ENCODE data around the gene MYL6. TPM values are rescaled to one million over a fixed set of nuclear protein-coding genes. Genes with fewer than 3 reads are reported as not detected.

Gene MYL6
- total RNA-seq, 1 experiment from 2014 or later, result 716 TPM

DNA sequence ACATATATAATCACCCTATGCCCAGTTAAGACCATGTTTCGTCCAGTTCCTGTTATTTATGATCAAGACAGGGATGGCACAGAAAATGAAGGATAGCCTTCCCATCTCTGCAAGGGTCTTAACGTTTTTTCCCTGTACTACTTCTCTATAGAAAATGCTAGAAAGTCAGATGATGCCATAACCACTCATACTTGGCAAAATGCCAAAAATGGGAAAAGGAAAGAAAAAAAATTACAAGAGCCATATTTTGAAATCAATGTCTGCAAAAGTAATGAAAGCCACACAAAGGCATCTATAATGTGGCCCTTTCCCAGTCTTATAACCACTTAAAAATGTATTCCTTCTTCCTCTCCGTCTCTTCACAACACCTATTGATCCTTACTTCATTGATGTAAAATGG is 7.6 kb upstream of the MYL6 start:
- Mint-ChIP-seq H3K4me1 (ENCODE audit: insufficient read depth, unreplicated experiment) (peaks cover 24% of the 10 kb centered on the region), H3K36me3 (ENCODE audit: insufficient read depth, unreplicated experiment) (peaks cover 13% of the 10 kb centered on the region), H3K4me3 (ENCODE audit: unreplicated experiment) (peak overlapping the region; percentile 75), H3K9me3 (ENCODE audit: unreplicated experiment) (no peaks in the 10 kb centered on the region), H3K27me3 (ENCODE audit: insufficient read depth, unreplicated experiment) (no peaks in the 10 kb centered on the region), H3K27ac (ENCODE audit: low read depth, unreplicated experiment) (no peak overlapping the region)
- POLR2A ChIA-PET, result interaction anchor here (0.6 to 3.0 kb wide), 5 partner anchors 8 to 467 kb away, joined by 3 to 28 read pairs (median 7); partner anchors contain the start of genes ESYT1, MYL6 and ZC3H10
- DNase-seq (ENCODE audit: unreplicated experiment), result peak; percentile 40
- intact Hi-C loops (cut with micrococcal nuclease), result loop anchor here (2.0 to 5.0 kb wide), 2 partner anchors 22 to 33 kb away; partner anchors contain the start of genes ESYT1, RPL41 and ZC3H10
- CTCF ChIA-PET, result interaction anchor here (0.6 to 3.3 kb wide), 4 partner anchors 32 to 104 kb away, joined by 3 to 19 read pairs (median 4); partner anchors contain the start of gene ZC3H10
- TF ChIP-seq, protein P1, sequence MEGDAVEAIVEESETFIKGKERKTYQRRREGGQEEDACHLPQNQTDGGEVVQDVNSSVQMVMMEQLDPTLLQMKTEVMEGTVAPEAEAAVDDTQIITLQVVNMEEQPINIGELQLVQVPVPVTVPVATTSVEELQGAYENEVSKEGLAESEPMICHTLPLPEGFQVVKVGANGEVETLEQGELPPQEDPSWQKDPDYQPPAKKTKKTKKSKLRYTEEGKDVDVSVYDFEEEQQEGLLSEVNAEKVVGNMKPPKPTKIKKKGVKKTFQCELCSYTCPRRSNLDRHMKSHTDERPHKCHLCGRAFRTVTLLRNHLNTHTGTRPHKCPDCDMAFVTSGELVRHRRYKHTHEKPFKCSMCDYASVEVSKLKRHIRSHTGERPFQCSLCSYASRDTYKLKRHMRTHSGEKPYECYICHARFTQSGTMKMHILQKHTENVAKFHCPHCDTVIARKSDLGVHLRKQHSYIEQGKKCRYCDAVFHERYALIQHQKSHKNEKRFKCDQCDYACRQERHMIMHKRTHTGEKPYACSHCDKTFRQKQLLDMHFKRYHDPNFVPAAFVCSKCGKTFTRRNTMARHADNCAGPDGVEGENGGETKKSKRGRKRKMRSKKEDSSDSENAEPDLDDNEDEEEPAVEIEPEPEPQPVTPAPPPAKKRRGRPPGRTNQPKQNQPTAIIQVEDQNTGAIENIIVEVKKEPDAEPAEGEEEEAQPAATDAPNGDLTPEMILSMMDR (IDR thresholded peaks at IDR 0.05; ENCODE audit: unreplicated experiment), result no peak
- BruUV-seq (replicated peaks), result no TSS peak

DNA sequence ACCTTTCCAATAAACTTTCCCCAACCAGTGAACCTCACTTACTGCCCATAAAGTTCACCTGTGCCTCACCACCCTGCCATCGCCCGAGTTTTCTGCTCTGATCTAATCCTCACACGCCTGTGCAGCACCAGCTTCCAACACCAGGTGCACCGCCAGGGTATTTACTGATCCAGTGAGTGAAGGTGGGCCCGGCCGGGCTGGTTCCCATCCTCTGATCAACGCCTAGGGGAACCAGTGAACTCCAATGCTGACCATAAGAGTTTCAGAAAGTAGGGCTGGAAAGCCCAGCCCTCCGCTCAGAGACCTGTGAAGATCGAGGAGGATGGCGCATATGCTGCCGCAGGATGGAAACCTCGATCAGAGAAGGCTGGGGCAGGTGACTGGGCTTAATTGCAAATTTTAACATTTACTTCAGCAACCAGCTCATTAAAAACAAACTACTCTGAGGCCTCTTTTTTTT is 6.5 kb upstream of the MYL6 start:
- BruUV-seq (replicated peaks), result TSS peak; percentile 85
- H3K36me3 Mint-ChIP-seq (ENCODE audit: insufficient read depth, unreplicated experiment), result peaks cover 16% of the 10 kb centered on the region
- peak overlapping the region; percentile 75 for H3K4me3 Mint-ChIP-seq (ENCODE audit: unreplicated experiment)
- ChIA-PET CTCF (interaction anchor here (0.7 to 1.3 kb wide), 5 partner anchors 10 to 414 kb away, joined by 3 to 5 read pairs (median 3); no protein-coding TSS in a partner anchor), POLR2A (interaction anchor here (0.5 to 3.0 kb wide), 13 partner anchors 9 to 208 kb away, joined by 3 to 39 read pairs (median 5); partner anchors contain the start of genes ESYT1, SMARCC2, STAT2 and ZC3H10)
- TF ChIP-seq, protein P1 (IDR thresholded peaks at IDR 0.05; ENCODE audit: unreplicated experiment), result no peak
- peaks cover 21% of the 10 kb centered on the region for H3K4me1 Mint-ChIP-seq (ENCODE audit: insufficient read depth, unreplicated experiment)
- intact Hi-C loops (cut with micrococcal nuclease), result loop anchor here (2.0 to 5.0 kb wide), 2 partner anchors 23 to 34 kb away; partner anchors contain the start of genes ESYT1, RPL41 and ZC3H10
- H3K27ac Mint-ChIP-seq (ENCODE audit: low read depth, unreplicated experiment), result peak overlapping the region; percentile 62
- DNase-seq (ENCODE audit: unreplicated experiment), result peak; percentile 69
- H3K27me3 Mint-ChIP-seq (ENCODE audit: insufficient read depth, unreplicated experiment), result no peaks in the 10 kb centered on the region
- H3K9me3 Mint-ChIP-seq (ENCODE audit: unreplicated experiment), result no peaks in the 10 kb centered on the region

DNA sequence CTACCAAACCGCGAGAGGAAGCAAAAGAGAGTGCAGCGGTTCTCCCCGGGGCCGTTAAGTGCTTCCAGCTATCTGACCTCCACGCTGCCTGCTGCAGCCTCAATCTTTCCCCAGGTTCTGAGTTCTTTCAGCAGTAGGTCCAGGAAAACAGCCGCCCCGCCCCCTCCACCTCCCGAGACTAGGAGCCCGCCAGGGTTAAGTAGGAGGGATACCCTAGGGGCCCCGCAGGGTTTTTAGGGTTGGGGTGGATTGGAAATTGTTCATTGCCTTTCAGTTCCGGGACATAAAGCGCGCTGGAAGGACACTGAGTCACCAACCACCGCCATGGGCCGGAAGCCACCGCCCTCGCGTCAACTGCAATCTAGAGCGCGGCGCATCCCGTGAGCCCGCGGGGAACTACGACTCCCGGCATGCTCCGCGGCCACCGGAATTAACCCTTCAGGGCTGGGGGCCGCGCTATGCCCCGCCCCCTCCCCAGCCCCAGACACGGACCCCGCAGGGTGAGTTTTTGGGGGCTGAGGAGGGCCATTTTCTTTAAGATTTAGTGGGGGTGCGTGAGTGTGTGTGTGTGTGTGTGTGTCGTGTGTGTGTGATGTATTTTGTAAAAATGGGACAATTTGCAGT is 5.9 kb upstream of the MYL6 start, which contains the start of gene MYL6B:
TSS of gene MYL6B (plus strand) at position 456 of the 624 bp plus-strand sequence. CDS start 1,332 bp downstream, outside the sequence.
- Mint-ChIP-seq H3K36me3 (ENCODE audit: insufficient read depth, unreplicated experiment) (peaks cover 16% of the 10 kb centered on the region), H3K9me3 (ENCODE audit: unreplicated experiment) (no peaks in the 10 kb centered on the region), H3K27ac (ENCODE audit: low read depth, unreplicated experiment) (peak within 1 kb of the TSS; percentile 62), H3K27me3 (ENCODE audit: insufficient read depth, unreplicated experiment) (no peaks in the 10 kb centered on the region), H3K4me1 (ENCODE audit: insufficient read depth, unreplicated experiment) (peaks cover 18% of the 10 kb centered on the region), H3K4me3 (ENCODE audit: unreplicated experiment) (peak within 1 kb of the TSS; percentile 75)
- no TSS peak for BruUV-seq (replicated peaks)
- intact Hi-C loops (cut with micrococcal nuclease), result loop anchor here (5.0 kb wide), 1 partner anchor 35 kb away; the partner anchor contains the start of genes RPL41 and ZC3H10
- ChIA-PET POLR2A (interaction anchor here (0.5 to 3.0 kb wide), 13 partner anchors 10 to 208 kb away, joined by 3 to 39 read pairs (median 5); partner anchors contain the start of genes ESYT1, SMARCC2, STAT2 and ZC3H10), CTCF (interaction anchor here (0.7 to 1.3 kb wide), 5 partner anchors 10 to 415 kb away, joined by 3 to 5 read pairs (median 3); no protein-coding TSS in a partner anchor)
- peak; percentile 93 for DNase-seq (ENCODE audit: unreplicated experiment)
- TF ChIP-seq, protein P1 (IDR thresholded peaks at IDR 0.05; ENCODE audit: unreplicated experiment), result no peak

Measured in MCF 10A (cell line).